GM21381 (cell line): ENCODE data around the gene HOXB9.

Experiments used
- ATAC-seq: cut with Tn5 transposase; IDR thresholded peaks from one replicate; pipeline ENCODE4 v1.9.1; 2021; ENCODE audit warnings: mild to moderate bottlenecking, moderate library complexity; ENCODE audit not compliant: unreplicated experiment

The HOXB9 gene

DNA sequence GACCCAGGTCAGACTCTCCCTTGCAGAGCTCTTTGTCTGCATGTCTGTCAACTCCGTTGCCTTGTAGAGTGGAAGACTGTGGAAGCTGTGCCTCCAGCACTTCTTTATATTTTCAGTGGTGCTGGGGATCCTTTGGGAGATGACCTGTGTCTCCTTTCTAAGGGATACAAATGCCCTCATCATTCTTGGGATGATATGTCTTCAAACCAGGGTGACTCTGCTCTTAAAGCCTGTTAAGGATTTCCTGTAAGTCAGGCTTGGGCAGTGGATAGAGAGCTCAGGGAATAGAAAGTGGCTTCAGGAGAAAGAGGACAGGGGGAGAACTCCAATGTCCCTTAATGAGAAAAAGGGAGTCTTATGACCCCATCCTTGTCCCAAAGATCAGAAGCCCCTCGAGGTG lies 37.6 kb downstream of the HOXB9 start:
- no peak for ATAC-seq

DNA sequence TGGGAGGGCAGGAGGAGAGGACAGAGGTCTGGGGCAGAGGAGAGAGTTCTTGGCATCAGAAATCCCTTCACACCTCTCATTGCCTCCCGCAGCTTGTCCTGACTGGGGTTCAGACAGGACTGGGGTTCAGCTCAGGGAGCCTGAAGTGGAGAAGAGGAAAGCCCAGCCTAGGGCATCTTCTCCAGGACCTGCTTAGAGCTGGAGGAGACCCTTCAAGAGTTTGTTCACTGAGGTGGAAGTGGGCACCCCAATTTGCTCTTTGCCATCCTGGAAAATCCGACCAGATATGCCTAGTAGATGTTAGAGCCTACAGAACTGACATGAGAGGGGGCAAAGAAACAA lies 38.1 kb downstream of the HOXB9 start:
- no peak for ATAC-seq

DNA sequence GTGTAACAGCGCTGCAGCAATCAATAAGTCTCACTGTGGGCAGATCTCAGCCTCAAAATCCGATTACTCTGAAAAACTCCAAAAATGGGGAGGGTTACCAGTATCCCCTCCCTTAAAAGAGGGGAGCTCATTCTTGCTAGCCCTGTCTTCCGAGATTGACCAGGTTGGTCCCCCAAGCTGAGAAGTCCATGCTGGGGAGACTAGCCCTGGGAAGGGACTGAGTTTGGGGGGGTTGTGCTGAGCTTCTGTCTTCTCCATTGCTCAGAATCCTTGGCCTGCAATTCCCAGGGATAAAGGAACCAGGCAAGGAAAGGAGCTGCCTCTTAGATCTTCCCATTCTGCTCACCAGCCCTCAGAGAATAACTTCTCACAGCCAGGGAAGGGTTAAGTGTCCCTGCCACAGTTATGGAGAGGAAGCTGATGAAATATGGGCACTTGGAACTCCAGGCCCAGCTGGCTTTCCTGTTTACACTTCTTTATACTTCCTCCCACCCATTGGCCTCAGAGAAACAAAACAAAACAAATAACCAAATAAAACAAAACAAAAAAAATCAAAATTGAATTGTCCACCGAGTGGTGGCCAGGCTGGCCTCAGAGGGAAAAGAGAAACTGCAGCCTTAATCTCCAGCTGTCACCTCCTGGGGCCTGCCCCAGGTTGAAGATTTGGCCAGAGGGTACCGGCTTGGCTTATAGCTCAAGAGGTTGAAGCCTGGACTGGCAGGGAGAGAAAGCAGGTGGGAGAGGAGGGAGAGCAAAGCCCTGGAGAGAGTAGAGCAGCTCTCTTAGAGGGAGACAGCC lies 38.7 kb downstream of the HOXB9 start:
- ATAC-seq: no peak

- ATAC-seq: no peak
Observed at GRCh38 chr17:48586355-48587258, 39.6 kb downstream of the HOXB9 start.

- ATAC-seq: no peak
Observed at GRCh38 chr17:48584223-48584741, 41.9 kb downstream of the HOXB9 start.

DNA sequence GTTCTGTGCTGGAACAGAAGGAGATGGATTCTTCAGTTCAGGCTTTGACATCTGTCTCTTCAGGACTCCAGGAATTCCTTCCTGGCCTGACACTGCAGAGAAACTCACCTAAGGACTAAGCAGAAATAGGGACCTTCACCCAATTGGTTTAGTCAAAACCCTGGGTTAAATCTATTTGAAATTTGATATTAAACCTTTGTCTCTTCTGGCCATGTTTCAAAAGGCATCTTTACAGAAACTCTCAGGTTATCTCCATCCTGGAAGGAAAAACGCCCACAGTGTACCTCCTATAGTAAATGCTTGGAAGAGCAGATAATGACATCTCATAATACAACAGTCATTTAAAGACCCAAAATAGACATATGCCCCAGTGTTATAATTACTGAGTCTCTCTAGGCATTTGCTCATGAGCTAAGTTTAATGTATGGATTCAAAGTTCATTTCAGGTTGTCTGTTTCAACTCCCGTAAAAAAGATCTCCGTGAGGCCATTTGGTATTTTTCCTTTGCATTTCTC lies 42.4 kb downstream of the HOXB9 start:
- ATAC-seq: no peak

GRCh38 chr17:48582750-48583069 lies 43.4 kb downstream of the HOXB9 start:
- ATAC-seq: no peak

DNA sequence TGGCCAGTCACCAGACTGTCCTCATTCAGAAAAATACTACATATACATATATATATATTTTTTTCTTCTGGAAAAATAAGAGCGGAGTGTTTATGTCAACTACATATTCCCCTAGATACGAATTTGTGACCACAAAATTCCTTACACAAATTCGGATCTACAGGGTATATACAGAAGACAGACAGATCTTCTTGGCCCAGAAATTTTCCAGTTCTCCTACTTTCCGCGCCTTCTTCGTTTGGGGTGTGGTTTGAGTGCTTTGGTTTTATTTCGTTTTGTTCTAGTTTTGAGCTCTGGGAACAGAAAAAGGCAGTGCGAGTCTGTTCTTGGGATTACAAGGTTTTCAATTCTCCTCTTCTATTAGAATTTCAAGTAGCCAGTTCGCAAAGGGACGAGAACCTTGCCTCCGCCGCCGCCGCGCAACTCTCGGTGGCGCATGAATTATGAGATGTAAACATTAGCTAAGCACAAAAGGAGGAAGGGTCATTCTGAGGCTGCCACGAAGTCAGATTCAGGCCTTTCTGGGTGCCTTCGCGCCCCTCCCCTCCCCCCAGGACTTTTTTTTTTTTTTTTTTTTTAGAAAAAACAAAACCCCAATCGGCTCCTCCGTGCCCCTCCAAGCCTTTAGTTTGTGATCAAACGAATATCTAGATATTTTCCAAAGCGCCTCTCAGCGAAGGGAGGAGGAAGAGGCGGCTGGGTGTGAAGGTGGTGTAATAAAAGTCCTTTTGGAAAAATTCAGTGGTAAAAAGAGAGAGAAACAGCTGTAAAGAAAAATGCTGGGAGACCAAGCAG lies 46.2 kb downstream of the HOXB9 start:
- ATAC-seq: no peak

- no peak for ATAC-seq
Observed at GRCh38 chr17:48579471-48579759, 46.7 kb downstream of the HOXB9 start.

DNA sequence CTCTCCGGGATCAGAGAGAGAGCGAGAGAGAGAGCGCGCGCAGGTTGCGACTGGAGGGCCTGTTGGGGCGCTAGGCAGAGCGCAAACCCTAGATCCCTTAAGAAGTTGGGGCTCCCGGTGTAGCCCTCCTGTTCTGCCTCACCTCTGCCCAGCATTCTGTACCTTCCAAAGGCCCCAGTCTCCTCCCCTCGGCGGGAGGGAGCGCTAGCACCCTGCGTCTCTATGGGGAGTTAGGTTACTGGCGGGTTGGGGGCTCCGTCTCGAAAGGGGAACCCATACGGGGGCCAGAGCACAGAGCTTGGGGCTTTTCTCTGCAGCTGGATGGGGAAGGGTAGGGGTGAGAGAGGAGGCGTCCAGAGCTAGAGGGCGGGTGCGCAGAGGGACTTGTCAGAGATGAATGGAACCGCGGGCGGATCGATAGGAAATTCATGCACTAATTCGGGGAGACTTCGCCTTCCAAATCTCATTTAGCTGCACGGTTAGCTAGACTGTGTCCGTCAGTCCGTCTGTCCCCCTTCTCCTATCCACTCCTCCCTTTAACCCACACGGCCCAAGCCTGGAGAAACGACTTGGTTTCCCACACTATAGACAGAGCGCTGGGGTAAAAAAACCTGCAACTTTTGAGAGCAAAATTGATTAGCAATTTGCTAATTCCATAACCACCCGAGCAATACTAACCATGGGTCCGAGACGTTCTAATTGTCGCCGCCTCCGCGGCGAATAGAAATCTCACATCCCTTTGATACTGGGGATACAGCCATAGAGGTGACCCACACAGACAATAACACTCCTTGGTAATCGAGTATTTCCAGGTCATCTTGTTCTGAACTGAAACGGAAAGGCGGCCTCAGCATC lies 47.3 kb downstream of the HOXB9 start:
- ATAC-seq: peak; percentile 30

- ATAC-seq: peak; percentile 57
Observed at GRCh38 chr17:48577946-48578615, 48.1 kb downstream of the HOXB9 start, which contains the start of gene HOXB4. Gene HOXB4 (minus strand): TSS chr17:48578350. CDS start chr17:48578319, 31 bp downstream.

- no peak for ATAC-seq
Observed at GRCh38 chr17:48577330-48577945, 48.7 kb downstream of the HOXB9 start.

GRCh38 chr17:48576479-48577309 lies 49.5 kb downstream of the HOXB9 start:
- ATAC-seq: no peak

GRCh38 chr17:48575673-48576478 lies 50.3 kb downstream of the HOXB9 start:
- ATAC-seq: no peak

- no peak for ATAC-seq
Observed at GRCh38 chr17:48575066-48575582, 51.0 kb downstream of the HOXB9 start.

DNA sequence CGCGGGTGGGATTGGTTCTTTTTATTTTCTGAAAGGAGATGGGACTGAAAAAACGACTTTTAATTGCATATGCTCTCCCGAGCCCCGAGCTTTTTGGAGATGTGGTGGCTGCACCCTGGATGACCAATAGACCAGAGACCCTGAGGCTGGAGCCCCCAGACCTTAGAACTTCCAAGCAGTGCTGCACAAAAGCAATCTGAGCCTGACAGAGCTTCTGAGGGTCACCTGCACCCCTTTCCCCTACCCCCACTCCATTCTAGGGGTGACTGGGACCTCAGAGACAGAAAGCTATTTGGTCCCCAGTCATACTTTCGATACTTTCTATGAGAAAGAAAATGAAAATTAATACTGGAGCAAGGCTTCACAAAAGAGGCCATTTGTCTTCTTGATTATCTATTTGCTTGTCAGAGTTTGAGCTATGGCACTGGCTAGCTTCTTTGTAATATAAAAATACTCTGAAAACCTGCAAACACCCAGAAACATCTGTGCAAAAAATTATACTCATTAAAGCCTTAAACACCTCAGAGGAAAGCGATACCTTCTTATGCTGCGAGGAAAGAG lies 51.6 kb downstream of the HOXB9 start:
- no peak for ATAC-seq

DNA sequence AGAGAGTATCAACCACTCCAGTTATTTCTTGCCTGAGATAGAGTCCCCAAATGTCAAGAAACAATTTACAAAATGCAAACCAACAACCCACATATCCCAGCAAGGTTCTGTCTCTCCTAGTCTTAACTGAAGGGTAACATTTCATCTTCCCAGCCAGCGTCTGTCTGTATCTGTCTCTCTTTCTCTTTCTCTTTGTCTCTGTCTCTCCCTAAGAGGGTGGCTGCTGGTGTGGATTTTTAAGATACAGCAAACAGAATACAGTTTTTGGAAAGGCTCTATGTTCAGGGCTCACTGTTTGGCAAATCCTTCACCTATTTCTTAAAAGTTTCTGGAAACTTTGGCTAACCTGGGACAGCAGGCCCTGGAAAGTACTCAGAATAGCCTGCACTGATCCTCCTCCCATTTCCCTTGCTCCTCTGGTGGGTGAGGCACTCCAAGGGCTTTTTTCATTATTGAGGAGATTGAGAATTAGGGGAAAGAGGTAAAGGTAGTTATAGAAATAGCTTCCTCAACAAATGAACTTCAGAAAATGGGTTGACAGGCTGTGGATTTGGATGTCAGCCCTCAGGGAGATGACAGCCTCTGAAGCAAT lies 54.2 kb downstream of the HOXB9 start:
- no peak for ATAC-seq
